Embryonic facial prominence (tissue), 1 donor: Measurements from ENCODE around the gene TNPO1.
"Not testable (repeated sequence)": the region's sequence is repeated elsewhere in the genome, so short reads cannot be mapped to it uniquely, and the experiment has no call there.

Source experiments
- DNase-seq: peaks from one replicate; pipeline ENCODE4 v3.0.0-alpha.2; 2016; ENCODE audit errors: extremely low spot score

TNPO1 gene

DNA sequence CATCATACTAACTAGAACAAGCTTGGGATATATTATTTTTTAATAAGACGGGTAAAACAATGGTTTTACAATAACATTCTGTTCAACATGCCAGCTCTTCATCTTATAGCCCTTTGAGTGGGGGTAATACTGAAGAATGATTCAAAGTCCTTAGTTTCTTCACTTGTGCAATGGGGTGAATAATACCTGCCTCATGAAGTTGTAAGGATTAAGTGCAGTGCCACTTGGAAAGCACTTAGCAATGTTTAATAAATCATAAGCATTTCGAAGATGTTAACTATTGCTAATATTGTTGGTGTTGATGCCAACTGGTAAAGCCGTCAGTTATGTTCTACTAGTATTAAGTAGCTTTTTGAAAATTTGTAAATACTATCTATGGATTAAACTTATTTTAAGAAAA lies 38.0 kb downstream of the TNPO1 start:
- no peak for DNase-seq

DNA sequence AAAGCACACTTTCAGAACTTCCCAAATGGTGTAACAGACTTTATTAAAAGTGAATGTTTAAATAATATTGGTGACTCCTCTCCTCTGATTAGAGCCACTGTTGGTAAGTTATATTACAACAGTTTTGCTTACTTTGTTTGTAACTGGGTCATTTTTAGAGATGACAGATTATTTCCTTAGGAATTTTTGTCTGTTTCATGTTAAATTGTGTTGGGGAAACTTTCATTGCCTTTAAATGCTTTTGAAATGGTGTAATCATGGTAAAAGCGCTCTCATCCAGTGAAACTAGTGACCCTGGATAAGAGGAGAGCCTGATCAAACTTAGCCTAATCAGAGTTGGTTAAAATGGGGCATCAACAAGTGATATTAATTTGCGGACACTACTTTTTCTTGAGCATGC lies 39.4 kb downstream of the TNPO1 start:
- no peak for DNase-seq

DNA sequence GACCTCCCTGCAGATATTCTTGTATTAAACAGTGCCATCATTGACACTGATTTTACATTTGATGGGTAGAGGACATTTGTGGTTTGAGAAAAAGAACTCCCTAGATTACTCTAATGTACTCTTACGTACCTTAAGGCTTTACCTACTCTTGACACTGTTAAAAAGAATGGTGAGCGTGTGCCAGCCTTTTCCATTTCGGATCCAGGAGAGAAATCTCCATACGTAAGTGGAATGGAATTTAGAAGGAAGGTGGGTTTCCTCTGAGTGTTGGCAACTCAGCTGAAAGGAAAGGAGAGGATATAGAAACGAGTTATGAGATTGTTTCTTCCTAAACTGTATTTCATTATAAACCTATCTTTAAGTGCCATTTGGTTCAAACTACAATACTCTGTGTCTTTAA lies 40.9 kb downstream of the TNPO1 start:
- DNase-seq = no peak

DNA sequence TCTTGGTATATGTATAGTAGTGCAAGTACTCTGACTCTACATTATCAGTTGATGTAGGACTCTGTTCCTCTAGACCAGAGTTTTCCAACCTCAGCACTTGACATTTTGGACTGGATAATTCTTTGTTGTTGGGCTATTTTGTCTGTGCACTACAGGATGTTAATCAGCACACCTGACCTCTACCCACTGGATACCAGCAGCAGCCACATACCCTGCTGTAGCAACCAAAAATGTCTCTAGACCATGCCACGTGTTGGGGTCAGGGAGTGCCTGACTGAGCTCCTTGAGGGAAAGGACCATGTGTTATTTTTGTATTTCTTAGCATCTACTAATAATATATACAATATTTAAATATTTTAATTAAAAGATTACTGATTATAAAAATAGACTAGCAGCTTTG lies 42.7 kb downstream of the TNPO1 start:
- DNase-seq = no peak

DNA sequence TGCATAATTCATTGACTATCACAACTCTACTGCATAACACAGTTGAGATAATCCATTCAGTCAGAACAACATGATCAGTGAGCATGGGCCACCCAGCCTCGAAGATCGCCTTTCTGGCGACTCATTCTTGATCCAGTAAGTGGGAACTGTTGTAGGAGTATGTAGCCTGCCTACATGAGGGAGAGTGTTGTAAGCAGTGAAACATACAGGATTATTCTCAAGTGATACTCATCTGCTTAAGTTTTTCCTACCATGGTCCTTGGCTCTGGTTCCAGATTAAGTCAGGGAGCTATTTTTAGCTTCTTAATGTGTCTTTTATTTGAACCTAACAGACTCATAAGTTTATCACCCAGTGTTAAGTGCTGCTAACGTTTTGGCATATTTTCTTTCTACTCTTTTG lies 44.0 kb downstream of the TNPO1 start:
- no peak for DNase-seq

DNA sequence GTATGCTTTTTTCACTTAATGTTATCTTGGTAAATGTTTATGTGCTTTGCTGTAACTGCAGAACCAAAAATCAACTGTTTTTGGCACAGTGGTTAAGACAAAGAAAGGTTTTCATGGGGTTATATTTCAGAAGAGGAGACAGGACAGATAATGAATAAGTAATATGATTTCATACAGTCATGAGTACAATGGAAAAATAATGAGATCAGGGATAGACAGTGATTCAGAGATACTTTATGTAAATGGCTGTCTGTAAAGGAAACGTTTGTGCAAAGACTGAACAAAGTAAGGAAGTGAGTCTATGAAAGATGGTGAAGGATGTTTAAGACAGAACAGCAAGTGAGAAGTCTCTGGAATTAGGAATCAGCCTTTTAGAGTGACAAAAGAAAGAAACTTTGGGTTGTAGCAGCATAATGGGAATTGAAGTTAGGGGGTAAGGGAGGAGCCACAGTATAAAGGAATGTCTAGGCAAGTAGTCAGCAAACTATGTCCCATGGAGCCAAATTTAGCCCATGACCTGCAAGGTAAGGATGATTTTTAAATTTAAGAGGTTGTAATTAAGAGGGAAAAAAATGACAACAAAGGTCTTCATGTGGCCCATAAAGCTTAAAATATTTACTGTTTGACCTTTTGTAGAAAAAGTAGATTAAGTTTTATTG lies 55.0 kb downstream of the TNPO1 start:
- no peak for DNase-seq

DNA sequence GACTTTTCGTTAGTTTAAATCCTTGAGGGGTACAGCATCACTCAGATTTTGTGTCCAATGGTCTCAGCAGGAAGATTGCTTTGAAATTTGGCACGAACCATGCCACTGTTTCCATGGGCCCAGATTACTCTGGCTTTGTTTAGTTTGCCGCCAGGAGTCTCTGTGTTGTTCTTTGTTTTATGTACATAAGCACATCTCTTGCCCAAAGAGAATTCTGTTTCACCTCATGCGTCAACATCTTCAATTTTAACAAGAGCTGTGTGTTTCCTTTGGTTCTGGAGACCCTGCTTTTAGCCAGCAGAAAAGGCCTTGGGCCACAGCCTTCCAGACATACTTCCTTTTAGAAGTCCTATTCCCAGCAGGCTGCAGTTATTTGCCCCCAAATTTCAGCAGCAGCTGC lies 62.4 kb downstream of the TNPO1 start:
- no peak for DNase-seq

DNA sequence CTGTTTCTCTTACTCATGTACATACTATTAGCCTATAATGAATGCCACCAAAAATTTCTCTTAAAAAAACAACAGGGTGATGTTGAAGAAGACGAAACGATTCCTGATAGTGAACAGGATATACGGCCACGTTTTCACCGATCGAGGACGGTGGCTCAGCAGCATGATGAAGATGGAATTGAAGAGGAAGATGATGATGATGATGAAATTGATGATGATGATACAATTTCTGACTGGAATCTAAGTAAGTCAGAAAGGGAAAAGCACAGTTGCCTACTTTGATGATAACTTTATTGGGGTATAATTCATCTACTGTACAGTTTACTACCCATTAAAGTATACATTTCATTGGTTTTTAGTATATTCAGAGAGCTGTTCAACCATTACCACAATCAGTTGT lies 66.5 kb downstream of the TNPO1 start:
- DNase-seq = no peak

DNA sequence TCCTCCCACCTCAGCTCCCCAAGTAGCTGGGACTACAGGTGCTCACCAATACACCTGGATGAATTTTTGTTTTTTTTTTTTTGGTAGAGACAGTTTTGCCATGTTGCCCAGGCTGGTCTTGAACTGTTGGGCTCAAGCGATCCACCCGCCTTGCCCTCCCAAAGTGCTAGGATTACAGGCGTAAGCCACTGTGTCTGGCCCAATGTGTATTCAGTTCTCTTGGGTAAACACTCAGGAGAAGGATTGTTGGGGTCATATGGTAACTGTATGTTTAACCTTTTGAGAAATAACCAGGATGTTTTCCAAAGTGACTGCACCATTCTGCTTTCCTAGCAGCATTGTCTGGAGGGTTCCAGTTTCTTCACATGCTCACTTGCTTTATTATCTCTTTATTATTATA lies 67.4 kb downstream of the TNPO1 start:
- no peak for DNase-seq

DNA sequence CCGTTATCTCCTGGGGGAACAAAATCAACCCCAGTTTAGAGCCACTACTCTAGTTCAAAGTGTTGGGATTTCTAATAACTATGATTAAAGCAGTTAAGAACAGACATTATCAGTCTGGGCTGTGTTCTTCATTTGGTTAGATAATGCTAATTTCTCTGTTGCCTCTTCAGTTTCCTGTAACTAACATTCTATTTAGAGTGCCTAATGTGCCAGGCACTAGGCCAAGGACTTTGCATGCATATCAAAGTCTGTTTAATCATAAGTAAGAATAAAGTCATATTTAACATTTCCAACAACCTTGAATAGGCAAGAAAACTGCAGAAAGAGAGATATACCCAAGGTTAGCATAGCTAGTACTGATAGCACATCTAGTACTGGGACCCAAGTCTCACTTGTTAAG lies 68.4 kb downstream of the TNPO1 start:
- DNase-seq = no peak

DNA sequence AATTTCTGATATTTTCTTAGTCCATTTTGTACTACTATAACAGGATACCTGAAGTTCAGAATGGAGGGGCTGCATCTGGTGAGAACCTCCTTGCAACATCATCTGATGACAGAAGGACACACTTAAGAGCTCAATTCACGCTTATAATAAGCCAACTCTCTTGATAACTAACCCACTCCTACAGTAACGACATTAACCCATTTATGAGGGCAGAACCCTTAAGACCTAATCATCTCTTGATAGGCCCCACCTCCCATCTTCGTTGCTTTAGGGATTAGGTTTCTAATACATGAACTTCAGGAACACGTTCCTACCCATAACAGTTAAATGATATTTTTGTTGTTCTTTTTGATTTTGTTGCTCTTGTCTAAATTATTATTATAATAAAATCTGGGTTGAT lies 69.4 kb downstream of the TNPO1 start:
- no peak for DNase-seq

DNA sequence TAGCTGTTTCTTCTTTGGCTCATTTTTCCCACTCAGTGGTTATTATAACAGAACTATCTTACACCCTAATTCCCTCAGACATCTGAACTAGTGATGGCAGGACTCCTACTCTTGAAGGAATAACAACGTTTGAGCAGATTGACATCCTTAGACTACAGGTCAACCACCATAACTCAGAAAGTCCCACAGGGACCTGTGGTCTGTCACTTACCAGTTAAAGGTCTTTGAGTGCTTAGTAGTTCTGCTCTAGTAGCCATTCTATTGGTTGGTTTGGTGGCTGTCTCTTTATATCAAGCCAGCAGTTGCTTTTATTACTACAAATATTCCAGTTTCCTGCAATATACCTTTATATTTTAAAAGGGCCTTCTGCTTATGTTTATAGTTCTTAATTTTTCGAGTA lies 72.1 kb downstream of the TNPO1 start:
- DNase-seq = no peak

DNA sequence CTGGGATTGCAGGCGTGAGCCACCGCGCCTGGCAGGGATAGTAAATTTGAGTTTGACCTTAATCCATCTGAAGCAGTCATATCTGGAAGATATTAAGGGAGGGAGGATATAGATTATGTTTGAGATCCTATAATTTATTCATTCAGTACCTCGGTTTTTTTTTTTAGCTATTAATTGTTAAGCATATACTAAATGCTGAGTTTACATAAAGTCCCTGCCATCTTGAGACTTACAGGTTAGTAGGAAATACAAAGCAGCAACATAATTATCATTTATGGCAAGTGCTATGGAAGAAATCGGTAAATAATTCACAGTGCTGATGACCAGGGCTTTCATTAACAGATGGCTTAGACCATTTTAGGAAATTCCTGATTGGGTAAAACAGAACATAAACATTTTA lies 72.9 kb downstream of the TNPO1 start:
- DNase-seq = no peak

DNA sequence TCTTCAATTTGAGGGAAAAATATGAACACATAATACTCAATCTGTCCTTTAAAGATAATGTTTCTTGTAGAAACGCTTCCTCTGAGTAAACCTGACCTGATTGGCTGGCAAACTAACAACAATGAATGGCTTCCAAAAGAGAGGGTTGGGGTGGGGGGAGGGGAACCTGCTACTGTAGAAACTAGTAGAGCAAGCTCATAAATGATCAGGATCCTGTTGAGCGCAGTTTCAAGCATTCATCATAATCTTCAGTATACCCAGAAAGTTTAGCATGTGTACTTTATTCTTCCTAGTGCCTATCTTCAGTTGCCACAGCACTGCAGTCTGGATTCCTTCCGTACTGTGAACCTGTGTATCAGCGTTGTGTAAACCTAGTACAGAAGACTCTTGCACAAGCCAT lies 76.4 kb downstream of the TNPO1 start:
- no peak for DNase-seq

DNA sequence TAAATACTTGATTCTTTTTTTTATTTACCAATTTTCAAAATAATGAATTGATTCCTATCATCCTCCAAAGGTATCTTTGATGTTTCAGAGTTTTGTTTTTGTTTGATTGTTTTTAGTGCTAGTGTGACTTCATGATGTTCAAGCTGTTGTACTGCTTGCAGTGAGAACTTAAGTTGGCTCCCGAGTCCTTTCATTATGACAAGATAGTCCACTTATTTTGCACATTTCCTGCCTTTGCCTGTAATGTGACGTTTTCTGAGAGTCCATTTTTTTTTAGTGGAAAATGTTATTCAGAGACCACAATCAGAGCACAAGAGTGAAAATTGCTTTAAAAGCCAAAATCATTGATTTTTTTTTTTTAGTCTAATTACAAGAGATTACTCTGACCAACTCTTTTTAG lies 79.3 kb downstream of the TNPO1 start:
- no peak for DNase-seq

DNA sequence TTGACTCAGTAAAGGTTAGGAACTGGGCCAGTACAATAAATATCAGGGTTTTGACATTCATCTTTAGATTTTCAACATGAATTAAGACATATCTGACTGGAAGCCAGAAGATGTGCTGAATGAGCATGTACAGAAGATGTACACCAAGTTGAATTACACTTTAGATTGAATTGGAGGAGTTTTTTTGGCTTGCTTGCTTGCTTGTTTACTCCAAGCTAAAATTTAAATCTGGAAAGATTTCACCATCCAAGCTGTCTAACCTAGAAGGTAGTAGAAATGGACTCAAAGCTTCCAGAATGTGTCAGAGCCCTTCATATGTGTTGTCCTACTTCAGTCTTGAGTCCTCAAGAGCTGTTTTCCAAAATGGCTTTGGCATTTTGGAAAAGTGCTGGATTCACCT lies 90.3 kb downstream of the TNPO1 start:
- no peak for DNase-seq

DNA sequence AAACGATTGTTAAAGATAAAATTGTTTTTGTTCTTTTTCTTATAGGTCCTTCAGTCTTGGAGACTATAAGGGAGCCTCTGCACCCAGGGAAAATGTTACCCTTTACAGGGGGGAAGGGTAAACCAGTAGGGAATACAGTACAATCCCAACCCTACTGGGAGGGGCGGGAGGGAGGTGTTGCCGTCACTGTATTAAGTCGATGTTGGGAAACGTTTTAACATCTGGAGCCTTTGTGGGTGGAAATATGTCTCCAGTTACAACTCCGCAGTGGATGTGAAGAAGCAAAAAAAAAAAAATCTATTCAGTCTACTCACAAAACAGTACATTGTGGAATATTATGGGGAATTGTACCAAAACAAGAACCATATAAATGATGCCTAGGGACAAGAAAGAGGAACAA lies 92.2 kb downstream of the TNPO1 start:
- DNase-seq = no peak

DNA sequence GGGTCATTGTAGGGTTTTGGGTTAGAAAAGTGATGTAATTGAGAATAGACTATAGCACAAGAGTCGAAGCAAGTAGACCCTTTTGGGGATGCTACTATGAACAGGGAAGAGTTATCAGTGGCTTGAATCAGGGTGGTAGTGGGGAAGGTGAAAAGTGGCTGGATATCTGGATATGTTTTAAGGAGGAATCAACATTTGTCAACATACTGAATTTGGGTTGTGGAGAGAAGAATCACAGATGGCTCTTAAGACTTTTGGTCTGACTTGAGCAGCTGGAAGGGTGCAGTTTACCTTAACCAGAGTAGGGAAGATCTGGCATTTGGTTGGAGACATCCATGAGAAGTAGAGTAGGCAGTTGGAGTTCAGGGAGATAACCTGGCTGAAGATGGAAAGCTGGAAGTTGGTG lies 100.9 kb downstream of the TNPO1 start:
- no peak for DNase-seq

DNA sequence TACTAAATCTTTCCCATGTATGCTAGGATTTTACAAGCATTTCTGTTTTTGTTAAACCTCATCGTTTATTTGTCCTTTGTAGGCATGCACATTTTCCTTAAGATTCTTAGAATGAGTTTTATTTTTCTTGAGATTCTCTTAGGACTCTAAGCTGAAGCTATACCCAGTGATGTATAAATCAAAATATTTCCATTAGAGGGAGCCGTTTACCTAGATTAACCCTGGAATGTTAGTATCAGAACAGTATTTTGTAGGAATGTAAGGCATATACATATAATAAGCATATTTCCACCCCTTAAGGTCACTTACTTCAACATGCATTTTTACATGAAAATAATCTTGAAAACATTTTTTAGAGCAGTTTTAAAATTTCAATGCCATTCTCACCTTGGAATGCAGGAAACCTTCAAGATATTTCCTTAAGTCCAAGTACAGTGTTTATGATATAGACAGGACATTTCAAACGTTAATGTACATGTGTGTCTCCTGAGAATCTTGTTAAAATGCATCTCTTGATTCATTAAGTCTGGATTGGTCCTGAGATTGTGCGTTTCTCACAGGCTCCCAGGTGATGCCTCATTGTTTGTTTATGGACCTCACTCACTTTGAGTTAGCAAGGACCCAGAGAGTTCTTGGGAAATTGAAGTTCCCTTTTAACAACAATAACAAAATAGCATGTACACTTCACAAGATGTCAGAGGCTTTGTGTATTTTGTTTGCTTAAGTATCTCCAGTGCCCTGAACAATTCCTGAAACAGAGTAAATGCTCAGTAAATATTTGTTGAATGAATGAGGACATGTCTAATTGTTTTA lies 104.4 kb downstream of the TNPO1 start:
- DNase-seq = peak; percentile 39

DNA sequence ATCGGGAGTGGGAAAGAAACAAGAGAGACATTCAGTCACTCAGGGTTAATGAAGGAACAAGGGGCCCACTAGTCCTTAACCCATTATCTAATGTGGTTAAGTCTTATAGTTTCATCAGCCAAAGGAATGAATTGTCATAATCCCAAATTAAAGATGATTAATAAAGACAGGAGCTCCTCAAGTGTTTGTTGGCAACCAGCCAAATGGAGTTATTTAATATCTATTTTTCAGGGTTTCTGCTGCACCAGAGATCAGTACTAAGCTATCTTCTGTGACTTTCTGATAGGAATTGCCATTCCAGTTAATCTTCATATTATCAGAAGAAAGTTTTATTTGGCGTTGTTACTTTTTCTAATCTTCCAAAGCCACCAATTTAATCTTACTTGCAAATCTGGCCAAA lies 105.4 kb downstream of the TNPO1 start:
- DNase-seq = no peak

DNA sequence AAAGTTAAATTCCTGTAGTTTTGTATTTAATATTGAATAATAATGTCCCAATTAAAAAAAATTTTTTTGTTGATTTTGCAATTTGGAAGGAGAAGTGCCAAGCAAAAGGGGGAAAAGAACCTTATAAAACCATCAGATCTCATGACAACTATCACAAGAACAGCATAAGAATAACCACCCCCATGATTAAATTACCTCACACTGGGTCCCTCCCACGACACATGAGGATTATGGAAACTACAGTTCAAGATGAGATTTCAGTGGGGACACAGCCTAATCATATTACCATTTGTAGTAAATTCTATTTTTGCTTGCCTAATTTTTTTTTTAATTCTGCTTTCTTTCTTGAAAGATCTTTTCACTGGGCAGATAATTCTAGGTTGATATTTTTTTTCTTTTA lies 106.0 kb downstream of the TNPO1 start:
- DNase-seq = no peak

DNA sequence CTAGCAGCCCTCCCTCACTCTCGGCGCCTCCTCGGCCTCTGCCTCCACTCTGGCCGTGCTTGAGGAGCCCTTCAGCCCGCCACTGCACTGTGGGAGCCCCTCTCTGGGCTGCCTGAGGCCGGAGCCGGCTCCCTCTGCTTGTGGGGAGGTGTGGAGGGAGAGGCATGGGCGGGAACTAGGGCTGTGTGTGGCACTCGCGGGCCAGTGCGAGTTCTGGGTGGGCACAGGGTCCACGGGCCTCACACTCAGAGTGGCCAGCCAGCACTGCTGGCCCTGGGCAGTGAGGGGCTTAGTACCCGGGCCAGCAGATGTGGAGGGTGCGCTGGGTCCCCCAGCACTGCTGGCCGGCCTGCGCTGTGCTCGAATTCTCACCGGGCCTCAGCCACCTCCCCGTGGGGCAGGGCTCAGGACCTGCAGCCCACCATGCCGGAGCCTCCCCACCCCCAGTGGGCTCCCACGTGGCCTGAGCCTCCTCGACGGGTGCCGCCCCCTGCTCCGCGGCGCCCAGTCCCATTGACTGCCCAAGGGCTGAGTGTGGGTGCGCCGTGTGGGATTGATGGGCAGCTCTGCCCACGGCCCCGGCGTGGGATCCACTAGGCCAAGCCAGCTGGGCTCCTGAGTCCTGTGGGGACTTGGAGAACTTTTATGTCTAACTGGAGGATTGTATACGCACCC lies 109.0 kb downstream of the TNPO1 start:
- DNase-seq = no peak

DNA sequence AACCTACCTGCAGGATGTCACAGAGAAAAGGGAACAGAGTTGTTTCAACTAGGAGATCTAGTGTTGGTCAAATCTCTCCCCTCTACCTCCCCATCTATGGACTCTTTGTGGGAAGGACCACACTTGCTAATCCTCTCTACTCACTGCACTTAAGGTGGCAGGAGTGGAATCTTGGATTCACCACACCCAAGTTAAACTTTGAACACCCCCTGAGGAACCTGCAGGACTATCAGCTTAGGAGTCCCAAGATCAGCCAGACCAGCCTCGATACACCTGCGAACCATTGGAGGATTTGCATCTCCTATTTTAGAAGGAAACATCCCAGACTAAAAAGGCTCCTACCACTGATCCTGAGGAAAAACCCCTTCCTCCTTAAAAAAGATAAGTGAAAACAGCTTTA lies 116.2 kb downstream of the TNPO1 start:
- DNase-seq = not testable (repeated sequence)
